Activated CD8-positive, alpha-beta memory T cell treated with anti-CD3 and anti-CD28 coated beads, Interleukin-2, amount 50 U/mL, for 1 hour (primary cell): ENCODE results near the gene RHBDF1.
"Not testable (repeated sequence)": the region's sequence is repeated elsewhere in the genome, so short reads cannot be mapped to it uniquely, and the experiment has no call there.

Experiments
- DNase-seq: peaks from one replicate; pipeline ENCODE4 v3.0.0-alpha.2; 2020; ENCODE audit errors: extremely low read depth

The RHBDF1 gene

GRCh38 chr16:36336-36984 is 36.0 kb downstream of the RHBDF1 start:
- DNase-seq = no peak

GRCh38 chr16:35678-36305 is 36.6 kb downstream of the RHBDF1 start:
- no peak for DNase-seq

- no peak for DNase-seq
Observed at GRCh38 chr16:35011-35677, 37.3 kb downstream of the RHBDF1 start.

DNA sequence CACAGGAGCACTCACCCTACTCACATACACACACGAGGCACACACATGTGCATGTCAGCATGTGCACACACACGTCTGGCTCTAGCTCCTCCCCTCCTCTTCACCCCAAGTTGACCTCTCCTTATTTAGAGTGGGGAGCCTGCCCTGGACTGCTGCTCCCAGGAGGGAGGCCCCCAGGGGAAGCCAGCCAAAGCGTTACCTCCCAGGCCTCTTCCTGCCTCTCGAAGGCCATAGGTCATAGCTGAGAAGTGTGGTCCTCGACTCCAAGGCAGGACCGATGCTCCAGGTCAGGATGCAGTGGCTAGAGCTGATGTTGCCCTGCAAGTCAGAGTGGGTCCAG is 37.8 kb downstream of the RHBDF1 start:
- no peak for DNase-seq

DNA sequence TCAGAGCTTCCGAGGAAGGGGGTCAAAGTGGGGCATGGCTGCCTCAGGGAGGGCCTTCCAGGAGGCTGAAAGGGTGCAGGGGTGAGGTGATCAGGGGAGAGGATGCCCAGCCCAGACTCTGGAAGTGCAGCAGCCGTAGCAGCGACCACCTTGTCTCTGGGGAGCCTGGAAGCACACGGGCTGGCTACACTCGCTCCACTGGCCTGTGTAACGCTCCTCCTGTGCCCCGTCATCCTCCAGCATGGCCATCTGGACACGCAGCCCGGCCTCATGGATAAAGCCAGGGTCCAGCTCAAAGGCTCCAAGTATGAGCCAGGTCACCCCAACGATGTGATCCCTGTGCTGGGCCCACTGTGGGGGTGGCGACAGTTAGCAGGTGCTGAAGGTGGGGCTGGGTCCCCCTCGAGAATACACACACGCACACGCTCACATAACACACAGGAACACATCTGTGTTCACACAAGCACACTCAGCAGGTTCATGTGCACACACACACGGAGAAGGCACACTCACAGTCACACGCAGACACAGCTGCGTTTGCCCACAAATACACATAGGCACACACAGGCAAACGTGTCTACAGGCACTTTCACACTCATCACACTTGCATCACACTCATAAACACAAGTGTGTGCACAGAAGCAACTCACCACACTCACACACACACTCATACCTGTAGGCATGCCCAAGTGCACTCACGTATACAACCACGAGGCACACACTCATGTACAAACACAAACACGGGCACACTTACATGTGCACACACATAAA is 38.4 kb downstream of the RHBDF1 start:
- no peak for DNase-seq

DNA sequence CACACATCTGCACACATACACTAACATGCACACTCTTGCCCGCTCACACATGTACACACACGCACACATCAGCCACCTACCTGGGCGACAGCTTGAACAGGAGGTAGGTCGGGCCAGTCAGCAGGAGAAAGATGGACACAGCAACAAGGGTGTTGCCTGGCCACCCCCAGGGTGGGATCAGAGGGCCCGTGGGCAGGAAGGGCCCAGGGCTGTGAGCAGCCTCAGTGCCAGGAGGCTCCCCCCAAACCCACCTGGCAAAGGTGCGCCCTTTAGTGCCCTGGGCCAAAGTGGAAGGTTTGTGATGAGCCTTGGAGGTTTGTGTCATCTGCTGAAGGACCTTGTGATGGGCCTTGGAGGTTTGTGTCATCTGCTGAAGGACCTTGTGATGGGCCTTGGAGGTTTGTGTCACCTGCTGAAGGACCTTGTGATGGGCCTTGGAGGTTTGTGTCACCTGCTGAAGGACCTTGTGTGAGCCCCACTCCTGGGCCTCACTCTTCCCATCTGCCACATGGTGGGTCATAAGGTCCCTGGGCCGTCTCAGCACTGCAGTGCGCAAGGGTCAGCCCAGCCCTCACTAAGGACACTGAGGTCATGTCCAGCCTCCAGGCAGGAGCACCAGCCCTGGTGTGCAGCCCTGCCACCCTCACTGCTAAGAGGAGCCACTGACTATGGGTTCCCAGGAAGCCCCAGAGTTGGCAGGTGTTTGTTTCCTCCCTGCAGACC is 39.1 kb downstream of the RHBDF1 start:
- DNase-seq = not testable (repeated sequence)

GRCh38 chr16:30627-31026 is 41.8 kb downstream of the RHBDF1 start:
- not testable (repeated sequence) for DNase-seq

DNA sequence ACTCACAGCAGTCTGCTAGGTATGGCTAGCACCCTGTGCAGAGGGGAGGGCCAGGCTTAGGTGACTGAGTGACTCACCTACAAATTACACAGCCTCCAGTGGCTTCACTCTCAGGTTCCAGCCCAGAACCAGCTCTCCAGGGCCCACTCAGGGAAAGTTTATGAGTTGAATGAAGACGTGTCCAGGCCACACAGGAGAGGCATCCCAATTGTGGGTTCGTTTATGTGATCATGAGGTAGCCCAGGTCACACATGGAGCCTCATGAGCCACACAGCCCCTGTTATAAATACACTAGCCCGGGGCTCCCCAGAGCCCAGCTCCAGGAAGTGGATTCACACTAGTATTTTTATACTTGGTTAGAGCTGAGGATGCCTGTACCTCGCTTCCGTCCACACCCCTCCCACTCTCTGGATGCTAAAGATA is 46.5 kb downstream of the RHBDF1 start:
- DNase-seq = not testable (repeated sequence)

DNA sequence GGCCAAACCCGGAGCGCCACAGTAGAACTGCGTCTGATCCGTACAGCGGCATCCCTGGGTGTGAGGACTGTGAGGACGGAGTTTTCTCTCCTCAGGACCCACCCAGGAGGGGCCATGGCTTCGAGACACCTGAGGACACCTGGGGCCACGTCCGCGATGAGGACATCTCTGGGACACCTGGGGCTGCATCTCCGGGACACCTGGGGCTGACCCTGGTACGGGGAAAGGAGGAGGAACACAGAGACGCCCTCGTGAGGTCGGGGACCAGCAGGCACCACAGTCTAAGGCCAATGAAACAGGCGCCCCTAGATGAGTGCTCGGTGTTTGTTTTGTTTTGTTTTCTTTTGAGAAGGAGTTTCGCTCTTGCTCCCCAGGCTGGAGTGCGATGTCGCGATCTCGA is 48.3 kb downstream of the RHBDF1 start:
- DNase-seq = not testable (repeated sequence)

DNA sequence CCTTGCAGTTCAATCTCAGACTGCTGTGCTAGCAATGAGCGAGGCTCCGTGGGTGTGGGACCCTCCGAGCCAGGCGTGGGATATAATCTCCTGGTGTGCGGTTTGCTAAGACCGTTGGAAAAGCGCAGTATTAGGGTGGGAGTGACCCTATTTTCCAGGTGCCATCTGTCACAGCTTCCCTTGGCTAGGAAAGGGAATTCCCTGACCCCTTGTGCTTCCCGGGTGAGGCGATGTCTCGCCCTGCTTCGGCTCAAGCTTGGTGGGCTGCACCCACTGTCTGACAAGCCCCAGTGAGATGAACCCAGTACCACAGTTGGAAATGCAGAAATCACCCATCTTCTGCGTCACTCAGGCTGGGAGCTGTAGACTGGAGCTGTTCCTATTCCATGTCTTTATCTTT is 51.5 kb downstream of the RHBDF1 start:
- not testable (repeated sequence) for DNase-seq

GRCh38 chr16:17062-17765 is 55.2 kb downstream of the RHBDF1 start:
- not testable (repeated sequence) for DNase-seq

DNA sequence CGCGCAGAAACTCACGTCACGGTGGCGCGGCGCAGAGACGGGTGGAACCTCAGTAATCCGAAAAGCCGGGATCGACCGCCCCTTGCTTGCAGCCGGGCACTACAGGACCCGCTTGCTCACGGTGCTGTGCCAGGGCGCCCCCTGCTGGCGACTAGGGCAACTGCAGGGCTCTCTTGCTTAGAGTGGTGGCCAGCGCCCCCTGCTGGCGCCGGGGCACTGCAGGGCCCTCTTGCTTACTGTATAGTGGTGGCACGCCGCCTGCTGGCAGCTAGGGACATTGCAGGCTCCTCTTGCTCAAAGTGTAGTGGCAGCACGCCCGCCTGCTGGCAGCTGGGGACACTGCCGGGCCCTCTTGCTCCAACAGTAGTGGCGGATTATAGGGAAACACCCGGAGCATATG is 61.7 kb downstream of the RHBDF1 start:
- peak; percentile 54 for DNase-seq

DNA sequence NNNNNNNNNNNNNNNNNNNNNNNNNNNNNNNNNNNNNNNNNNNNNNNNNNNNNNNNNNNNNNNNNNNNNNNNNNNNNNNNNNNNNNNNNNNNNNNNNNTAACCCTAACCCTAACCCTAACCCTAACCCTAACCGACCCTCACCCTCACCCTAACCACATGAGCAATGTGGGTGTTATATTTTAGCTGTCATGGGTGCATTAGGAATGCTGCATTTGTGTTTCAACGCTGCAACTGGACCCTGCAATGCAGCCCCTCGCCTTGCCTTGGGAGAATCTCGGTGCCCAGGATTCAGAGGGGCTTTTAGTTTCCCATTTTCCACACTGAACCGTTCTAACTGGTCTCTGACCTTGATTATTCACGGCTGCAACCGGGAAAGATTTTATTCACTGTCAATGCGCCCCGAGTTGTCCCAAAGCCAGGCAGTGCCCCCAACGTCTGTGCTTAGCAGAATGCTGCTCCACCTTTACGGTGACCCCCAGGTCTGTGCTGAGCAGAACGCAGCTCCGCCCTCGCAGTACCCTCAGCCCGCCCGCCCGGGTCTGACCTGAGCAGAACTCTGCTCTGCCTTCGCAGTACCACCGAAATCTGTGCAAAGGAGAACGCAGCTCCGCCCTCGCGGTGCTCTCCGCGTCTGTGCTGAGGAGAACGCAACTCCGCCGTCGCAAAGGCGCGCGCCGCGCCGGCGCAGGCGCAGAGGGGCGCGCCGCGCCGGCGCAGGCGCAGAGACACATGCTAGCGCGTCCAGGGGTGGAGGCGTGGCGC is 62.3 kb downstream of the RHBDF1 start:
- no peak for DNase-seq
